ENCODE data around the gene SLIT3. TPM values are rescaled to one million over a fixed set of nuclear protein-coding genes. Genes with fewer than 3 reads are reported as not detected.

The SLIT3 gene
- total and polyA plus RNA-seq, 9 of the 15 experiments (the other 6 are each of a cell fraction or from before 2014, with no cell fraction given) = 0.01 to 0.04 TPM; not detected in 7

DNA sequence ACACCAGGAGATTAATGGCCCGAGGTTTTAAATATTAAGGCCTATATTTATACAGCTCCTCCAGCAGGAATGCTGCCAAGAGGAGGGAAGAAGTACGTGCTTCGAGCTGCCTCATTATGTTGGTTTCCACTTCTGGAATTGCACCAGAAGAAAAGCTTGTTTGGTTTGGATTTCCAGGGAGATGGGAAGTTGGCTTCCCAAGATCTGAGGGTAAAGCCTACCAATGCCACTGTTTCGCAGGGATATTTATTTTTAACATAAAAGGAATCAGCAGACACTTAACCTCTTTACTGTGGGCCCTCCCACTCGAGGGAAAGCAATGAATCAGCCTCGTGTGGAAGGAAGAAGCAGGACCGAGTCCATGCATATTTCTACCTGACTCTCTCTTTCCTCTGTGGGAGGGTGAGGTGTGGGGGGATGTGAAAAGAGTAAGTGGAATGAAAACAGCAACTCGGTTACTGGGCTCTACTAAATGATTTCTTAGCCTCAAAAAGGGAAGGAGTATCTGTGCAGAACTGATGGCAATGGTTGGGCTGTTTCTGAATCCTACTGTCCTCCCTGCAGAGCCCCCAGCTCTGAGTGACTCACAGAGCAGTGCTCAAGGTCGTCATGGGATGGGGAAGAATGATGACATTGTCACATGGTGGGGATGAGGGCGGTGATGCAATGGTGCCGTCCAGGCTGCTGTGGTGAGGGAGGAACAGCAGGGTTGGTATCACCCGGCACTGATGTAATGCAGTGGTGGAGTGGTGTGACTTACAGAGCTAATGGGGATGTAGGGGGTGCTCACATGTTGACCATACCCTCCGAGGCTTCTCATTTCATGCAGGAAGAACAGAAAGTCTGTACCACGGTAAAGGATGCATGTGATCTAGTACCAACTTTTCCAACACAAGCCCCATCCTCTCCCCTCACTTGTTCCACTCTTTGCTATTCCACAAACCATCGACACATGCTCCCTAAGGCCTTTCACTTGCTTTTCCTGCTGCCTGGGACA is 506.8 kb downstream of the SLIT3 start (continued):
- TF ChIP-seq, protein P1, sequence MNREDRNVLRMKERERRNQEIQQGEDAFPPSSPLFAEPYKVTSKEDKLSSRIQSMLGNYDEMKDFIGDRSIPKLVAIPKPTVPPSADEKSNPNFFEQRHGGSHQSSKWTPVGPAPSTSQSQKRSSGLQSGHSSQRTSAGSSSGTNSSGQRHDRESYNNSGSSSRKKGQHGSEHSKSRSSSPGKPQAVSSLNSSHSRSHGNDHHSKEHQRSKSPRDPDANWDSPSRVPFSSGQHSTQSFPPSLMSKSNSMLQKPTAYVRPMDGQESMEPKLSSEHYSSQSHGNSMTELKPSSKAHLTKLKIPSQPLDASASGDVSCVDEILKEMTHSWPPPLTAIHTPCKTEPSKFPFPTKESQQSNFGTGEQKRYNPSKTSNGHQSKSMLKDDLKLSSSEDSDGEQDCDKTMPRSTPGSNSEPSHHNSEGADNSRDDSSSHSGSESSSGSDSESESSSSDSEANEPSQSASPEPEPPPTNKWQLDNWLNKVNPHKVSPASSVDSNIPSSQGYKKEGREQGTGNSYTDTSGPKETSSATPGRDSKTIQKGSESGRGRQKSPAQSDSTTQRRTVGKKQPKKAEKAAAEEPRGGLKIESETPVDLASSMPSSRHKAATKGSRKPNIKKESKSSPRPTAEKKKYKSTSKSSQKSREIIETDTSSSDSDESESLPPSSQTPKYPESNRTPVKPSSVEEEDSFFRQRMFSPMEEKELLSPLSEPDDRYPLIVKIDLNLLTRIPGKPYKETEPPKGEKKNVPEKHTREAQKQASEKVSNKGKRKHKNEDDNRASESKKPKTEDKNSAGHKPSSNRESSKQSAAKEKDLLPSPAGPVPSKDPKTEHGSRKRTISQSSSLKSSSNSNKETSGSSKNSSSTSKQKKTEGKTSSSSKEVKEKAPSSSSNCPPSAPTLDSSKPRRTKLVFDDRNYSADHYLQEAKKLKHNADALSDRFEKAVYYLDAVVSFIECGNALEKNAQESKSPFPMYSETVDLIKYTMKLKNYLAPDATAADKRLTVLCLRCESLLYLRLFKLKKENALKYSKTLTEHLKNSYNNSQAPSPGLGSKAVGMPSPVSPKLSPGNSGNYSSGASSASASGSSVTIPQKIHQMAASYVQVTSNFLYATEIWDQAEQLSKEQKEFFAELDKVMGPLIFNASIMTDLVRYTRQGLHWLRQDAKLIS (CRISPR knock-in tag; IDR thresholded peaks at IDR 0.05) = no peak
- no peak for TF ChIP-seq SIX5 (IDR thresholded peaks at IDR 0.05; ENCODE audit: borderline replicate concordance in 1 of 2, insufficient read depth in 1 of 2, low read depth in 1 of 2, low read length in 2 of 2)
- TF ChIP-seq DMBX1 (CRISPR knock-in tag; IDR thresholded peaks at IDR 0.05; ENCODE audit: borderline replicate concordance) = no peak
- no peak for TF ChIP-seq ZNF347 (CRISPR knock-in tag; IDR thresholded peaks at IDR 0.05; ENCODE audit: low read depth)
- no peak for TF ChIP-seq MAZ (CRISPR knock-in tag; conservative IDR thresholded peaks at IDR 0.05 in 1 of 2, IDR thresholded peaks at IDR 0.05 in 1 of 2)
- TF ChIP-seq TAF9B (IDR thresholded peaks at IDR 0.05; ENCODE audit: partially characterized antibody) = no peak
- TF ChIP-seq RBM25 (IDR thresholded peaks at IDR 0.05; ENCODE audit: low read depth, low read length, severe bottlenecking) = no peak
- TF ChIP-seq TARDBP (IDR thresholded peaks at IDR 0.05) = no peak
- TF ChIP-seq EZH2 (IDR thresholded peaks at IDR 0.05; ENCODE audit: borderline replicate concordance, low read depth, low read length) = no peak
- TF ChIP-seq CBFB (CRISPR knock-in tag; IDR thresholded peaks at IDR 0.05) = no peak
- no peak for TF ChIP-seq ZNF124 (CRISPR knock-in tag; IDR thresholded peaks at IDR 0.05)
- TF ChIP-seq ZNF140 (CRISPR knock-in tag; IDR thresholded peaks at IDR 0.05) = no peak
- TF ChIP-seq TEAD1 (CRISPR knock-in tag; IDR thresholded peaks at IDR 0.05) = 0 out of 4 replicates have a peak, but pooled peaks of 1 of the 2 experiments have one; percentile 56
- TF ChIP-seq ZBTB49 (CRISPR knock-in tag; IDR thresholded peaks at IDR 0.05; ENCODE audit: borderline replicate concordance) = no peak
- TF ChIP-seq PCBP1 (IDR thresholded peaks at IDR 0.05; ENCODE audit: low read depth, low read length, poor library complexity, severe bottlenecking) = no peak
- no peak for TF ChIP-seq SMARCA5 (IDR thresholded peaks at IDR 0.05)
- TF ChIP-seq MECOM (CRISPR knock-in tag; IDR thresholded peaks at IDR 0.05) = no peak
- no peak for TF ChIP-seq ZEB2 (IDR thresholded peaks at IDR 0.05)
- TF ChIP-seq SMAD1 (IDR thresholded peaks at IDR 0.05; ENCODE audit: low read depth, low read length, partially characterized antibody) = no peak
